Loucy (cell line): Measurements from ENCODE around the gene SLC25A11.

Source experiments
- H2AFZ ChIP-seq: fragments of 200-600 bp; sonication (generic); 2 replicates; pipeline ENCODE4 v1.6.0; 2016; ENCODE audit warnings: antibody characterized with exemption, mild to moderate bottlenecking, low read length, moderate library complexity
- H3F3A ChIP-seq: fragments of 200-600 bp; 2 replicates; pipeline ENCODE4 v1.6.0; 2016; ENCODE audit warnings: antibody characterized with exemption, low read depth, mild to moderate bottlenecking
- H3K27me3 ChIP-seq: fragments of 200-600 bp; sonication (generic); 2 replicates; pipeline ENCODE4 v1.6.1; 2014; ENCODE audit warnings: low read length, mild to moderate bottlenecking; ENCODE audit not compliant: insufficient read depth, poor library complexity, severe bottlenecking
- H3K36me3 ChIP-seq: fragments of 200-600 bp; sonication (generic); 2 replicates; pipeline ENCODE4 v1.6.1; 2016; ENCODE audit warnings: low read length; ENCODE audit not compliant: insufficient read depth
- H3K4me1 ChIP-seq: fragments of 200-600 bp; sonication (generic); 2 replicates; pipeline ENCODE4 v1.5.1; 2014; ENCODE audit warnings: low read length, mild to moderate bottlenecking; ENCODE audit not compliant: insufficient read depth, poor library complexity, severe bottlenecking
- H3K4me2 ChIP-seq: fragments of 200-600 bp; sonication (generic); 2 replicates; pipeline ENCODE4 v1.6.0; 2014; ENCODE audit warnings: antibody characterized with exemption, low read length, low read depth, mild to moderate bottlenecking; ENCODE audit not compliant: poor library complexity, severe bottlenecking
- H3K4me3 ChIP-seq: fragments of 200-600 bp; sonication (generic); 2 replicates; pipeline ENCODE4 v1.5.1; 2014; ENCODE audit warnings: low read length, mild to moderate bottlenecking, mixed read lengths; ENCODE audit not compliant: poor library complexity, severe bottlenecking
- H3K79me2 ChIP-seq: fragments of 200-600 bp; sonication (generic); 2 replicates; pipeline ENCODE4 v1.6.1; 2014; ENCODE audit warnings: low read length; ENCODE audit not compliant: insufficient read depth
- H3K9ac ChIP-seq: fragments of 200-600 bp; sonication (generic); 2 replicates; pipeline ENCODE4 v1.6.0; 2014; ENCODE audit warnings: mild to moderate bottlenecking, low read depth, low read length, moderate library complexity; ENCODE audit not compliant: poor library complexity, severe bottlenecking
- H3K9me2 ChIP-seq: fragments of 200-600 bp; sonication (generic); replicated peaks from 2 replicates; pipeline ENCODE4 v1.6.1; 2016; ENCODE audit warnings: low read depth, low read length, mixed read lengths
- H3K9me3 ChIP-seq: fragments of 200-600 bp; sonication (generic); 2 replicates; pipeline ENCODE4 v1.6.1; 2014; ENCODE audit warnings: mild to moderate bottlenecking, antibody characterized with exemption, low read length, low read depth; ENCODE audit not compliant: insufficient read depth
- H4K20me1 ChIP-seq: fragments of 200-600 bp; sonication (generic); 2 replicates; pipeline ENCODE4 v1.6.0; 2014; ENCODE audit warnings: antibody characterized with exemption, low read length, mild to moderate bottlenecking; ENCODE audit not compliant: insufficient read depth, poor library complexity, severe bottlenecking
- EZH2phosphoT487 ChIP-seq: fragments of 200-600 bp; IDR thresholded peaks from 2 replicates; pipeline ENCODE4 v1.6.1; 2018; ENCODE audit warnings: antibody characterized with exemption, mild to moderate bottlenecking, moderate library complexity, borderline replicate concordance
- TF ChIP-seq, protein P1 (sequence below): fragments of 200-600 bp; sonication (generic); conservative IDR thresholded peaks from 2 replicates; pipeline ENCODE4 v1.5.1; 2014; ENCODE audit warnings: mild to moderate bottlenecking, antibody characterized with exemption, low read length

Gene SLC25A11

DNA sequence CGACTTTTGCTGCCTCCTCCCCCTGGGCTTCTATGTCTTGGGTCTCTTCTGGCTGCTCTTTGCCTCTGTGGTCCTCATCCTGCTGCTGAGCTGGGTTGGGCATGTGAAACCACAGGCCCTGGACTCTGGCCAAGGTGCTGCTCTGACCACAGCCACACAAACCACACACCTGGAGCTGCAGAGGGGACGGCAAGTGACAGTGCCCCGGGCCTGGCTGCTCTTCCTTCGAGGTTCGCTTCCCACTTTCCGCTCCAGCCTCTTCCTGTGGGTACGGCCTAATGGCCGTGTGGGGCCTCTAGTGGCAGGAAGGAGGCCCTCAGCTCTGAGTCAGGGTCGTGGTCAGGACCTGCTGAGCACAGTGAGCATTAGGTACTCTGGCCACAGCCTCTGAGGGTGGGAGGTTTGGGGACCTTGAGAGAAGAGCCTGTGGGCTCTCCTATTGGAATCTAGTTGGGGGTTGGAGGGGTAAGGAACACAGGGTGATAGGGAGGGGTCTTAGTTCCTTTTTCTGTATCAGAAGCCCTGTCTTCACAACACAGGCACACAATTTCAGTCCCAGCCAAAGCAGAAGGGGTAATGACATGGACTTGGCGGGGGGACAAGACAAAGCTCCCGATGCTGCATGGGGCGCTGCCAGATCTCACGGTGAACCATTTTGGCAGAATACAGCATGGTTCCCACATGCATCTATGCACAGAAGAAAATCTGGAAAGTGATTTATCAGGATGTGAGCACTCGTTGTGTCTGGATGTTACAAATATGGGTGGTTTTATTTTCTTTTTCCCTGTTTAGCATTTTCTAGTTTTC lies 5.5 kb downstream of the SLC25A11 start:
- H3K4me2 ChIP-seq = peak overlapping the region; percentile 80
- no peak overlapping the region for H2AFZ ChIP-seq
- H3K9ac ChIP-seq = peak overlapping the region; percentile 52

DNA sequence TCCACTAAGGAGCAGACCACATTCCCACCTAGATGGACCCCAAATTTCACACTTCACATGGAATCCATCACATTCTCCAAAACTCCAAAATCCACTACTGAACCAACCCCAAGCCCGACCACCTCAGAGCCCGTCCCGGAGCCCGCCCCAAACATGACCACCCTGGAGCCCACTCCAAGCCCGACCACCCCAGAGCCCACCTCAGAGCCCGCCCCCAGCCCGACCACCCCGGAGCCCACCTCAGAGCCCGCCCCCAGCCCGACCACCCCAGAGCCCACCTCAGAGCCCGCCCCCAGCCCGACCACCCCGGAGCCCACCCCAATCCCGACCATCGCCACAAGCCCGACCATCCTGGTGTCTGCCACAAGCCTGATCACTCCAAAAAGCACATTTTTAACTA lies 6.2 kb downstream of the SLC25A11 start:
- Histone ChIP-seq H3K9me3 (no peaks in the 10 kb centered on the region), H3K36me3 (no peaks in the 10 kb centered on the region), H3F3A (peaks cover 6% of the 10 kb centered on the region; the same call in 1 of the 2 replicates), H3K4me3 (peak overlapping the region; percentile 50), H3K9me2 (no peaks in the 10 kb centered on the region), H3K79me2 (peaks cover 23% of the 10 kb centered on the region), H3K27me3 (no peaks in the 10 kb centered on the region), H2AFZ (no peak overlapping the region), H3K4me1 (peaks cover 42% of the 10 kb centered on the region), H3K4me2 (peak overlapping the region; percentile 80), H4K20me1 (no peaks in the 10 kb centered on the region), H3K9ac (peak overlapping the region; percentile 52)
- no peak for TF ChIP-seq EZH2phosphoT487
- TF ChIP-seq, protein P1, sequence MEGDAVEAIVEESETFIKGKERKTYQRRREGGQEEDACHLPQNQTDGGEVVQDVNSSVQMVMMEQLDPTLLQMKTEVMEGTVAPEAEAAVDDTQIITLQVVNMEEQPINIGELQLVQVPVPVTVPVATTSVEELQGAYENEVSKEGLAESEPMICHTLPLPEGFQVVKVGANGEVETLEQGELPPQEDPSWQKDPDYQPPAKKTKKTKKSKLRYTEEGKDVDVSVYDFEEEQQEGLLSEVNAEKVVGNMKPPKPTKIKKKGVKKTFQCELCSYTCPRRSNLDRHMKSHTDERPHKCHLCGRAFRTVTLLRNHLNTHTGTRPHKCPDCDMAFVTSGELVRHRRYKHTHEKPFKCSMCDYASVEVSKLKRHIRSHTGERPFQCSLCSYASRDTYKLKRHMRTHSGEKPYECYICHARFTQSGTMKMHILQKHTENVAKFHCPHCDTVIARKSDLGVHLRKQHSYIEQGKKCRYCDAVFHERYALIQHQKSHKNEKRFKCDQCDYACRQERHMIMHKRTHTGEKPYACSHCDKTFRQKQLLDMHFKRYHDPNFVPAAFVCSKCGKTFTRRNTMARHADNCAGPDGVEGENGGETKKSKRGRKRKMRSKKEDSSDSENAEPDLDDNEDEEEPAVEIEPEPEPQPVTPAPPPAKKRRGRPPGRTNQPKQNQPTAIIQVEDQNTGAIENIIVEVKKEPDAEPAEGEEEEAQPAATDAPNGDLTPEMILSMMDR = no peak

More for the DNA sequence above, 5.5 kb downstream of the SLC25A11 start:
- Histone ChIP-seq H3K4me1 (peaks cover 47% of the 10 kb centered on the region), H3F3A (peaks cover 6% of the 10 kb centered on the region; the same call in 1 of the 2 replicates), H3K36me3 (no peaks in the 10 kb centered on the region), H3K79me2 (peaks cover 30% of the 10 kb centered on the region), H3K9me2 (no peaks in the 10 kb centered on the region), H3K27me3 (no peaks in the 10 kb centered on the region), H3K4me3 (peak overlapping the region; percentile 50), H3K9me3 (no peaks in the 10 kb centered on the region), H4K20me1 (peaks cover 3% of the 10 kb centered on the region)
- TF ChIP-seq EZH2phosphoT487 = no peak
- TF ChIP-seq, protein P1 = peak; percentile 58

DNA sequence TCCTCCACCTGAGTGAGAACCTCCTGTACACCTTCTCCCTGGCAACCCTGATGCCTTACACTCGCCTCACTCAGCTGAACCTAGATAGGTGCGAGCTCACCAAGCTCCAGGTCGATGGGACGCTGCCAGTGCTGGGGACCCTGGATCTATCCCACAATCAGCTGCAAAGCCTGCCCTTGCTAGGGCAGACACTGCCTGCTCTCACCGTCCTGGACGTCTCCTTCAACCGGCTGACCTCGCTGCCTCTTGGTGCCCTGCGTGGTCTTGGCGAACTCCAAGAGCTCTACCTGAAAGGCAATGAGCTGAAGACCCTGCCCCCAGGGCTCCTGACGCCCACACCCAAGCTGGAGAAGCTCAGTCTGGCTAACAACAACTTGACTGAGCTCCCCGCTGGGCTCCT lies 7.1 kb downstream of the SLC25A11 start:
- Histone ChIP-seq H3K36me3 (no peaks in the 10 kb centered on the region), H2AFZ (no peak overlapping the region), H3K9ac (no peak overlapping the region), H3K4me2 (no peak overlapping the region), H4K20me1 (no peaks in the 10 kb centered on the region), H3F3A (peaks cover 6% of the 10 kb centered on the region; the same call in 1 of the 2 replicates), H3K27me3 (no peaks in the 10 kb centered on the region), H3K4me1 (peaks cover 38% of the 10 kb centered on the region), H3K9me2 (no peaks in the 10 kb centered on the region), H3K4me3 (no peak overlapping the region), H3K79me2 (peaks cover 14% of the 10 kb centered on the region; the same call in 1 of the 2 replicates), H3K9me3 (no peaks in the 10 kb centered on the region)
- TF ChIP-seq EZH2phosphoT487 = no peak
- TF ChIP-seq, protein P1 = no peak
